Measurements from ENCODE around the gene GSK3B. TPM values are rescaled to one million over a fixed set of nuclear protein-coding genes. Genes with fewer than 3 reads are reported as not detected.
"Not testable (repeated sequence)": the region's sequence is repeated elsewhere in the genome, so short reads cannot be mapped to it uniquely, and the experiment has no call there.

Gene GSK3B
- total and polyA plus RNA-seq, 3 experiments from 2014 or later: 20.0 to 38.0 (median 35.7) TPM

- H3K4me1 Mint-ChIP-seq: peaks cover 48 to 65% (median 63%) of the 10 kb centered on the region in 3 donors
- ChIA-PET POLR2A (no interaction called here), CTCF (no interaction called here)
- Histone ChIP-seq H3K27me3 (ENCODE audit: insufficient read depth, low read length, poor library complexity, severe bottlenecking) (no peaks in the 10 kb centered on the region), H3K4me3 (ENCODE audit: low read length) (no peak overlapping the region), H3K9me3 (ENCODE audit: low read length) (no peaks in the 10 kb centered on the region), H3K4me1 (ENCODE audit: insufficient read depth, low read length) (peaks cover 6% of the 10 kb centered on the region), H3K36me3 (ENCODE audit: insufficient read depth, low read length) (no peaks in the 10 kb centered on the region), H3K27ac (ENCODE audit: low read depth, low read length) (no peak overlapping the region)
- H3K4me3 Mint-ChIP-seq: no peak overlapping the region
- H3K27me3 Mint-ChIP-seq: no peaks in the 10 kb centered on the region
- peaks cover 0 to 22% (median 15%) of the 10 kb centered on the region in 5 donors for H3K9me3 Mint-ChIP-seq
- peaks cover 13 to 21% (median 20%) of the 10 kb centered on the region in 3 donors for H3K36me3 Mint-ChIP-seq
- DNase-seq: no peak
- peak overlapping the region in 2 of 8 donors; percentile 2 to 4 for H3K27ac Mint-ChIP-seq
Measured at GRCh38 chr3:119989981-119990655, 104.1 kb downstream of the GSK3B start.

GRCh38 chr3:119986812-119987211 is 107.4 kb downstream of the GSK3B start:
- H3K27me3 ChIP-seq (ENCODE audit: insufficient read depth, low read length, poor library complexity, severe bottlenecking); H3K36me3 ChIP-seq (ENCODE audit: insufficient read depth, low read length); H3K27ac ChIP-seq (ENCODE audit: low read depth, low read length); H3K4me1 ChIP-seq (ENCODE audit: insufficient read depth, low read length); CTCF ChIA-PET; H3K27ac Mint-ChIP-seq; H3K4me3 Mint-ChIP-seq; H3K4me3 ChIP-seq (ENCODE audit: low read length); H3K9me3 ChIP-seq (ENCODE audit: low read length); H3K27me3 Mint-ChIP-seq; DNase-seq; POLR2A ChIA-PET: not testable (repeated sequence)
- Mint-ChIP-seq H3K36me3 (peaks cover 20 to 46% (median 37%) of the 10 kb centered on the region in 3 donors), H3K9me3 (peaks cover 9 to 43% (median 38%) of the 10 kb centered on the region in 5 donors), H3K4me1 (peaks cover 57 to 70% (median 61%) of the 10 kb centered on the region in 3 donors)

GRCh38 chr3:119981386-119981785 is 112.9 kb downstream of the GSK3B start:
- no peaks in the 10 kb centered on the region for H3K27me3 ChIP-seq (ENCODE audit: insufficient read depth, low read length, poor library complexity, severe bottlenecking)
- POLR2A ChIA-PET: no interaction called here
- H3K27ac ChIP-seq (ENCODE audit: low read depth, low read length): no peak overlapping the region
- no peak overlapping the region for H3K27ac Mint-ChIP-seq
- no peaks in the 10 kb centered on the region for H3K9me3 ChIP-seq (ENCODE audit: low read length)
- peaks cover 9 to 36% (median 34%) of the 10 kb centered on the region in 5 donors for H3K9me3 Mint-ChIP-seq
- DNase-seq: no peak
- H3K4me1 Mint-ChIP-seq: peaks cover 64 to 81% (median 77%) of the 10 kb centered on the region in 3 donors
- H3K4me3 Mint-ChIP-seq: no peak overlapping the region
- CTCF ChIA-PET: no interaction called here
- no peaks in the 10 kb centered on the region for H3K4me1 ChIP-seq (ENCODE audit: insufficient read depth, low read length)
- H3K36me3 ChIP-seq (ENCODE audit: insufficient read depth, low read length): no peaks in the 10 kb centered on the region
- peaks cover 22 to 63% (median 38%) of the 10 kb centered on the region in 3 donors for H3K36me3 Mint-ChIP-seq
- no peak overlapping the region for H3K4me3 ChIP-seq (ENCODE audit: low read length)
- H3K27me3 Mint-ChIP-seq: no peaks in the 10 kb centered on the region

GRCh38 chr3:119978554-119979208 is 115.6 kb downstream of the GSK3B start:
- Histone ChIP-seq H3K4me3 (ENCODE audit: low read length) (no peak overlapping the region), H3K9me3 (ENCODE audit: low read length) (no peaks in the 10 kb centered on the region), H3K27ac (ENCODE audit: low read depth, low read length) (no peak overlapping the region), H3K36me3 (ENCODE audit: insufficient read depth, low read length) (no peaks in the 10 kb centered on the region), H3K27me3 (ENCODE audit: insufficient read depth, low read length, poor library complexity, severe bottlenecking) (no peaks in the 10 kb centered on the region), H3K4me1 (ENCODE audit: insufficient read depth, low read length) (no peaks in the 10 kb centered on the region)
- H3K4me3 Mint-ChIP-seq: no peak overlapping the region
- H3K9me3 Mint-ChIP-seq: peaks cover 0 to 11% (median 8%) of the 10 kb centered on the region in 5 donors
- peaks cover 59 to 87% (median 83%) of the 10 kb centered on the region in 3 donors for H3K4me1 Mint-ChIP-seq
- no peak for DNase-seq
- POLR2A ChIA-PET: no interaction called here
- H3K27ac Mint-ChIP-seq: peak overlapping the region in 2 of 8 donors; percentile 12 to 59
- peaks cover 11 to 44% (median 11%) of the 10 kb centered on the region in 3 donors for H3K36me3 Mint-ChIP-seq
- CTCF ChIA-PET: no interaction called here
- no peaks in the 10 kb centered on the region for H3K27me3 Mint-ChIP-seq

GRCh38 chr3:119977353-119977752 is 116.9 kb downstream of the GSK3B start:
- no peaks in the 10 kb centered on the region for H3K36me3 ChIP-seq (ENCODE audit: insufficient read depth, low read length)
- Mint-ChIP-seq H3K4me3 (no peak overlapping the region), H3K27me3 (no peaks in the 10 kb centered on the region), H3K36me3 (peaks cover 5 to 42% (median 11%) of the 10 kb centered on the region in 3 donors), H3K9me3 (peaks cover 0 to under 1% (median 0%) of the 10 kb centered on the region in 5 donors), H3K4me1 (peaks cover 55 to 78% (median 76%) of the 10 kb centered on the region in 3 donors), H3K27ac (no peak overlapping the region)
- no peaks in the 10 kb centered on the region for H3K9me3 ChIP-seq (ENCODE audit: low read length)
- no peak for DNase-seq
- POLR2A ChIA-PET: no interaction called here
- no peaks in the 10 kb centered on the region for H3K27me3 ChIP-seq (ENCODE audit: insufficient read depth, low read length, poor library complexity, severe bottlenecking)
- H3K4me3 ChIP-seq (ENCODE audit: low read length): no peak overlapping the region
- no peak overlapping the region for H3K27ac ChIP-seq (ENCODE audit: low read depth, low read length)
- CTCF ChIA-PET: no interaction called here
- H3K4me1 ChIP-seq (ENCODE audit: insufficient read depth, low read length): no peaks in the 10 kb centered on the region

GRCh38 chr3:119976214-119976613 is 118.0 kb downstream of the GSK3B start:
- H3K4me1 ChIP-seq (ENCODE audit: insufficient read depth, low read length): no peaks in the 10 kb centered on the region
- no peak overlapping the region for H3K4me3 ChIP-seq (ENCODE audit: low read length)
- ChIA-PET CTCF (no interaction called here), POLR2A (no interaction called here)
- H3K36me3 ChIP-seq (ENCODE audit: insufficient read depth, low read length): no peaks in the 10 kb centered on the region
- H3K27me3 ChIP-seq (ENCODE audit: insufficient read depth, low read length, poor library complexity, severe bottlenecking): no peaks in the 10 kb centered on the region
- Mint-ChIP-seq H3K36me3 (peaks cover 9 to 32% (median 11%) of the 10 kb centered on the region in 3 donors), H3K4me1 (peaks cover 53 to 72% (median 68%) of the 10 kb centered on the region in 3 donors), H3K27me3 (no peaks in the 10 kb centered on the region), H3K27ac (no peak overlapping the region), H3K4me3 (no peak overlapping the region), H3K9me3 (no peaks in the 10 kb centered on the region)
- no peaks in the 10 kb centered on the region for H3K9me3 ChIP-seq (ENCODE audit: low read length)
- DNase-seq: no peak
- no peak overlapping the region for H3K27ac ChIP-seq (ENCODE audit: low read depth, low read length)

GRCh38 chr3:119974656-119975055 is 119.6 kb downstream of the GSK3B start:
- Histone ChIP-seq H3K4me1 (ENCODE audit: insufficient read depth, low read length) (no peaks in the 10 kb centered on the region), H3K27ac (ENCODE audit: low read depth, low read length) (no peak overlapping the region), H3K27me3 (ENCODE audit: insufficient read depth, low read length, poor library complexity, severe bottlenecking) (no peaks in the 10 kb centered on the region), H3K9me3 (ENCODE audit: low read length) (no peaks in the 10 kb centered on the region), H3K4me3 (ENCODE audit: low read length) (no peak overlapping the region), H3K36me3 (ENCODE audit: insufficient read depth, low read length) (no peaks in the 10 kb centered on the region)
- Mint-ChIP-seq H3K4me3 (no peak overlapping the region), H3K4me1 (peaks cover 54 to 73% (median 66%) of the 10 kb centered on the region in 3 donors), H3K27me3 (no peaks in the 10 kb centered on the region), H3K9me3 (no peaks in the 10 kb centered on the region), H3K36me3 (peaks cover 8 to 26% (median 9%) of the 10 kb centered on the region in 3 donors), H3K27ac (peak overlapping the region in 1 of 8 donors; percentile 54)
- ChIA-PET POLR2A (no interaction called here), CTCF (no interaction called here)
- no peak for DNase-seq

GRCh38 chr3:119973018-119973646 is 121.1 kb downstream of the GSK3B start:
- ChIA-PET POLR2A (no interaction called here), CTCF (no interaction called here)
- Mint-ChIP-seq H3K27ac (no peak overlapping the region), H3K9me3 (no peaks in the 10 kb centered on the region), H3K4me1 (peaks cover 54 to 71% (median 65%) of the 10 kb centered on the region in 3 donors), H3K4me3 (no peak overlapping the region), H3K27me3 (no peaks in the 10 kb centered on the region), H3K36me3 (peaks cover 9 to 15% (median 10%) of the 10 kb centered on the region in 3 donors)
- no peak for DNase-seq
- Histone ChIP-seq H3K4me3 (ENCODE audit: low read length) (no peak overlapping the region), H3K27ac (ENCODE audit: low read depth, low read length) (no peak overlapping the region), H3K27me3 (ENCODE audit: insufficient read depth, low read length, poor library complexity, severe bottlenecking) (no peaks in the 10 kb centered on the region), H3K36me3 (ENCODE audit: insufficient read depth, low read length) (no peaks in the 10 kb centered on the region), H3K4me1 (ENCODE audit: insufficient read depth, low read length) (no peaks in the 10 kb centered on the region), H3K9me3 (ENCODE audit: low read length) (no peaks in the 10 kb centered on the region)
